ENCODE data around the gene NOXA1. TPM values are rescaled to one million over a fixed set of nuclear protein-coding genes. Genes with fewer than 3 reads are reported as not detected.

NOXA1 gene
- total and polyA plus RNA-seq, 4 donors, result 1.3 to 3.6 (median 2.4) TPM

DNA sequence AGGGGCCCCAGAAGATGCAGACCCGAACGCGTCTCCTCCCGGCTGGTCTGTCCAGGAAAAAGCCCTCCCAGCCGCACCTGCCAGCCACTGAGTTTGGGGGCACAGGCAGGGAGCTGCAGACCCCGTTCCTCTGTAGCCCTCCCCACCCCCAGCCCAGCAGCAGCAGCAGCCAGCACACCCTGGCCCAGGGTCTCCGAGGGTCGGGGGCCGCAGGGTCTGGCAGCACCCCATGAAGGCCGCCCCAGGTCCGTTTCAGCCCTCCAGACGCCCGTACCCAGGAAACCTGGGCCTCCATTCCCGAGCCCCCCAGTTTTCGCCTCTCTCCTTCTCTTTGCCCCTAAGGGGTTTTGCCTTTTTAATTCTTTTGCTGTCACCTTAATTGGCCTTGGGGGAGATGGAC lies 19.9 kb upstream of the NOXA1 start:
- H3K4me3 ChIP-seq (ENCODE audit: low read depth in 1 of 3, low read length in 3 of 3), result no peak overlapping the region
- no peaks in the 10 kb centered on the region for H3K27me3 ChIP-seq (ENCODE audit: control insufficient read depth in 4 of 4, insufficient read depth in 4 of 4, low read length in 3 of 4)
- H3K36me3 ChIP-seq (ENCODE audit: control insufficient read depth in 4 of 4, insufficient read depth in 3 of 4, low read depth in 1 of 4, low read length in 3 of 4), result no peaks in the 10 kb centered on the region
- no peaks in the 10 kb centered on the region for H3K9me3 ChIP-seq (ENCODE audit: control insufficient read depth in 4 of 4, low read length in 3 of 4)
- no peak for DNase-seq (ENCODE audit: low spot score)
- no peak for TF ChIP-seq SP1 (IDR thresholded peaks at IDR 0.05)
- no peak for TF ChIP-seq TAF1 (conservative IDR thresholded peaks at IDR 0.05)
- no peak for TF ChIP-seq GABPA (IDR thresholded peaks at IDR 0.05 in 1 of 2, conservative IDR thresholded peaks at IDR 0.05 in 1 of 2)
- TF ChIP-seq, protein P1, sequence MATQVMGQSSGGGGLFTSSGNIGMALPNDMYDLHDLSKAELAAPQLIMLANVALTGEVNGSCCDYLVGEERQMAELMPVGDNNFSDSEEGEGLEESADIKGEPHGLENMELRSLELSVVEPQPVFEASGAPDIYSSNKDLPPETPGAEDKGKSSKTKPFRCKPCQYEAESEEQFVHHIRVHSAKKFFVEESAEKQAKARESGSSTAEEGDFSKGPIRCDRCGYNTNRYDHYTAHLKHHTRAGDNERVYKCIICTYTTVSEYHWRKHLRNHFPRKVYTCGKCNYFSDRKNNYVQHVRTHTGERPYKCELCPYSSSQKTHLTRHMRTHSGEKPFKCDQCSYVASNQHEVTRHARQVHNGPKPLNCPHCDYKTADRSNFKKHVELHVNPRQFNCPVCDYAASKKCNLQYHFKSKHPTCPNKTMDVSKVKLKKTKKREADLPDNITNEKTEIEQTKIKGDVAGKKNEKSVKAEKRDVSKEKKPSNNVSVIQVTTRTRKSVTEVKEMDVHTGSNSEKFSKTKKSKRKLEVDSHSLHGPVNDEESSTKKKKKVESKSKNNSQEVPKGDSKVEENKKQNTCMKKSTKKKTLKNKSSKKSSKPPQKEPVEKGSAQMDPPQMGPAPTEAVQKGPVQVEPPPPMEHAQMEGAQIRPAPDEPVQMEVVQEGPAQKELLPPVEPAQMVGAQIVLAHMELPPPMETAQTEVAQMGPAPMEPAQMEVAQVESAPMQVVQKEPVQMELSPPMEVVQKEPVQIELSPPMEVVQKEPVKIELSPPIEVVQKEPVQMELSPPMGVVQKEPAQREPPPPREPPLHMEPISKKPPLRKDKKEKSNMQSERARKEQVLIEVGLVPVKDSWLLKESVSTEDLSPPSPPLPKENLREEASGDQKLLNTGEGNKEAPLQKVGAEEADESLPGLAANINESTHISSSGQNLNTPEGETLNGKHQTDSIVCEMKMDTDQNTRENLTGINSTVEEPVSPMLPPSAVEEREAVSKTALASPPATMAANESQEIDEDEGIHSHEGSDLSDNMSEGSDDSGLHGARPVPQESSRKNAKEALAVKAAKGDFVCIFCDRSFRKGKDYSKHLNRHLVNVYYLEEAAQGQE (IDR thresholded peaks at IDR 0.05), result no peak
- TF ChIP-seq, protein P2, sequence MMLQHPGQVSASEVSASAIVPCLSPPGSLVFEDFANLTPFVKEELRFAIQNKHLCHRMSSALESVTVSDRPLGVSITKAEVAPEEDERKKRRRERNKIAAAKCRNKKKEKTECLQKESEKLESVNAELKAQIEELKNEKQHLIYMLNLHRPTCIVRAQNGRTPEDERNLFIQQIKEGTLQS (IDR thresholded peaks at IDR 0.05), result no peak
- no peak for TF ChIP-seq NR2F2 (IDR thresholded peaks at IDR 0.05)
- TF ChIP-seq, protein P3, sequence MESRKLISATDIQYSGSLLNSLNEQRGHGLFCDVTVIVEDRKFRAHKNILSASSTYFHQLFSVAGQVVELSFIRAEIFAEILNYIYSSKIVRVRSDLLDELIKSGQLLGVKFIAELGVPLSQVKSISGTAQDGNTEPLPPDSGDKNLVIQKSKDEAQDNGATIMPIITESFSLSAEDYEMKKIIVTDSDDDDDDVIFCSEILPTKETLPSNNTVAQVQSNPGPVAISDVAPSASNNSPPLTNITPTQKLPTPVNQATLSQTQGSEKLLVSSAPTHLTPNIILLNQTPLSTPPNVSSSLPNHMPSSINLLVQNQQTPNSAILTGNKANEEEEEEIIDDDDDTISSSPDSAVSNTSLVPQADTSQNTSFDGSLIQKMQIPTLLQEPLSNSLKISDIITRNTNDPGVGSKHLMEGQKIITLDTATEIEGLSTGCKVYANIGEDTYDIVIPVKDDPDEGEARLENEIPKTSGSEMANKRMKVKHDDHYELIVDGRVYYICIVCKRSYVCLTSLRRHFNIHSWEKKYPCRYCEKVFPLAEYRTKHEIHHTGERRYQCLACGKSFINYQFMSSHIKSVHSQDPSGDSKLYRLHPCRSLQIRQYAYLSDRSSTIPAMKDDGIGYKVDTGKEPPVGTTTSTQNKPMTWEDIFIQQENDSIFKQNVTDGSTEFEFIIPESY (IDR thresholded peaks at IDR 0.05), result no peak
- no peak for TF ChIP-seq FOXA1 (IDR thresholded peaks at IDR 0.05)
- TF ChIP-seq EGR1 (IDR thresholded peaks at IDR 0.05; ENCODE audit: low read depth in 2 of 2), result no peak
- TF ChIP-seq, protein P4, sequence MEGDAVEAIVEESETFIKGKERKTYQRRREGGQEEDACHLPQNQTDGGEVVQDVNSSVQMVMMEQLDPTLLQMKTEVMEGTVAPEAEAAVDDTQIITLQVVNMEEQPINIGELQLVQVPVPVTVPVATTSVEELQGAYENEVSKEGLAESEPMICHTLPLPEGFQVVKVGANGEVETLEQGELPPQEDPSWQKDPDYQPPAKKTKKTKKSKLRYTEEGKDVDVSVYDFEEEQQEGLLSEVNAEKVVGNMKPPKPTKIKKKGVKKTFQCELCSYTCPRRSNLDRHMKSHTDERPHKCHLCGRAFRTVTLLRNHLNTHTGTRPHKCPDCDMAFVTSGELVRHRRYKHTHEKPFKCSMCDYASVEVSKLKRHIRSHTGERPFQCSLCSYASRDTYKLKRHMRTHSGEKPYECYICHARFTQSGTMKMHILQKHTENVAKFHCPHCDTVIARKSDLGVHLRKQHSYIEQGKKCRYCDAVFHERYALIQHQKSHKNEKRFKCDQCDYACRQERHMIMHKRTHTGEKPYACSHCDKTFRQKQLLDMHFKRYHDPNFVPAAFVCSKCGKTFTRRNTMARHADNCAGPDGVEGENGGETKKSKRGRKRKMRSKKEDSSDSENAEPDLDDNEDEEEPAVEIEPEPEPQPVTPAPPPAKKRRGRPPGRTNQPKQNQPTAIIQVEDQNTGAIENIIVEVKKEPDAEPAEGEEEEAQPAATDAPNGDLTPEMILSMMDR (IDR thresholded peaks at IDR 0.05; ENCODE audit: low read depth, low read length, missing input control), result no peak
- TF ChIP-seq HNF4A (conservative IDR thresholded peaks at IDR 0.05), result no peak
- no peak for TF ChIP-seq HNF4G (IDR thresholded peaks at IDR 0.05)
- TF ChIP-seq, protein P5, sequence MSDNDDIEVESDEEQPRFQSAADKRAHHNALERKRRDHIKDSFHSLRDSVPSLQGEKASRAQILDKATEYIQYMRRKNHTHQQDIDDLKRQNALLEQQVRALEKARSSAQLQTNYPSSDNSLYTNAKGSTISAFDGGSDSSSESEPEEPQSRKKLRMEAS (IDR thresholded peaks at IDR 0.05), result no peak
- TF ChIP-seq JUND (IDR thresholded peaks at IDR 0.05), result no peak
- TF ChIP-seq RXRA (IDR thresholded peaks at IDR 0.05), result no peak
- no peak for TF ChIP-seq RAD21 (IDR thresholded peaks at IDR 0.05)
- TF ChIP-seq YY1 (IDR thresholded peaks at IDR 0.05), result no peak
- no peak for TF ChIP-seq FOXA2 (IDR thresholded peaks at IDR 0.05)
- WGBS, result 96% methylated on average over 15 of the region's 15 CpGs
- H3K9ac ChIP-seq (ENCODE audit: low read depth in 1 of 2, low read length in 2 of 2), result no peak overlapping the region
- H3K4me1 ChIP-seq (ENCODE audit: control insufficient read depth in 4 of 4, insufficient read depth in 4 of 4, low read length in 3 of 4), result peaks cover 6 to 13% (median 10%) of the 10 kb centered on the region in 4 donors
- H3K27ac ChIP-seq (ENCODE audit: low read depth in 1 of 2, low read length in 2 of 2), result no peak overlapping the region

All from liver (tissue), 9 donors.